ENCODE results near the gene SDK1.

DNA sequence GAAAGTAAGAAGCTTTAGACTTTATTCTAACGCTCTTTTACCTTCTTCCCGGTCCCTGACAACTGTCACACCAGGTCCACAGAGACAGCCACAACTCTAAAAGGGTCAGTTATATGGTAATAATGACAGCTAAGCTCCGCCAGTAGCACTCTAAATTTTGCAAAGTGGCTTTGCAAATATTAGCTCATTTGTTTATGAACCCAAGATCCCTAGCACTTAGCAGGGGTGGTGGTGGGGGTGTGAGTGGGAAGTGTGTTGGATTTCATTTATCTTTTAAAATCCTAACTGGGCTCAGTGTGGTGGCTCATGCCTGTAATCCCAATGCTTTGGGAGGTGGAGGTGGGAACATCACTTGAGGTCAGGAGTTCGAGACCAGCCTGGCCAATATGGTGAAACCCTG is 34.8 kb upstream of the SDK1 start:
- TF ChIP-seq MAX (IDR thresholded peaks at IDR 0.05; ENCODE audit: low read depth, low read length), result no peak
- TF ChIP-seq, protein P1, sequence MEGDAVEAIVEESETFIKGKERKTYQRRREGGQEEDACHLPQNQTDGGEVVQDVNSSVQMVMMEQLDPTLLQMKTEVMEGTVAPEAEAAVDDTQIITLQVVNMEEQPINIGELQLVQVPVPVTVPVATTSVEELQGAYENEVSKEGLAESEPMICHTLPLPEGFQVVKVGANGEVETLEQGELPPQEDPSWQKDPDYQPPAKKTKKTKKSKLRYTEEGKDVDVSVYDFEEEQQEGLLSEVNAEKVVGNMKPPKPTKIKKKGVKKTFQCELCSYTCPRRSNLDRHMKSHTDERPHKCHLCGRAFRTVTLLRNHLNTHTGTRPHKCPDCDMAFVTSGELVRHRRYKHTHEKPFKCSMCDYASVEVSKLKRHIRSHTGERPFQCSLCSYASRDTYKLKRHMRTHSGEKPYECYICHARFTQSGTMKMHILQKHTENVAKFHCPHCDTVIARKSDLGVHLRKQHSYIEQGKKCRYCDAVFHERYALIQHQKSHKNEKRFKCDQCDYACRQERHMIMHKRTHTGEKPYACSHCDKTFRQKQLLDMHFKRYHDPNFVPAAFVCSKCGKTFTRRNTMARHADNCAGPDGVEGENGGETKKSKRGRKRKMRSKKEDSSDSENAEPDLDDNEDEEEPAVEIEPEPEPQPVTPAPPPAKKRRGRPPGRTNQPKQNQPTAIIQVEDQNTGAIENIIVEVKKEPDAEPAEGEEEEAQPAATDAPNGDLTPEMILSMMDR (IDR thresholded peaks at IDR 0.05; ENCODE audit: low read depth, low read length), result no peak

Data from NB4 (cell line).